GM12878 (cell line): Measurements from ENCODE around the gene VPS52. TPM values are rescaled to one million over a fixed set of nuclear protein-coding genes. Genes with fewer than 3 reads are reported as not detected.

Source experiments
- BACH1 ChIP-seq: fragments of 450-650 bp; IDR thresholded peaks from 2 replicates; pipeline ENCODE4 v1.6.1; 2017; ENCODE audit warnings: mild to moderate bottlenecking, borderline replicate concordance
- BCL11A ChIP-seq: IDR thresholded peaks from 2 replicates; pipeline ENCODE4 v1.6.1; 2011; ENCODE audit warnings: low read depth, low read length
- BHLHE40 ChIP-seq, 2 experiments: fragments of 450-650 bp in 1 of 2; IDR thresholded peaks; 2 replicates each; pipeline ENCODE4 v1.6.1; 2011 to 2017; ENCODE audit warnings: low read depth in 2 of 2, borderline replicate concordance in 1 of 2, improper control_type of control experiment in 1 of 2, low read length in 1 of 2, mild to moderate bottlenecking in 1 of 2
- BRCA1 ChIP-seq: IDR thresholded peaks from 2 replicates; pipeline ENCODE4 v1.6.1; 2011; ENCODE audit warnings: low read depth, low read length, improper control_type of control experiment
- CEBPB ChIP-seq, 2 experiments: fragments of 150-350 bp in 1 of 2; IDR thresholded peaks; 2 replicates each; pipeline ENCODE4 v1.6.1; 2012 to 2014; ENCODE audit warnings: low read depth in 2 of 2, low read length in 2 of 2, borderline replicate concordance in 1 of 2, inconsistent platforms in 1 of 2
- EGR1 ChIP-seq, 2 experiments: IDR thresholded peaks; 1 replicate in 1 of 2; 2 replicates in 1 of 2; pipeline ENCODE4 v1.6.1; 2011 to 2012; ENCODE audit warnings: low read depth in 2 of 2, low read length in 2 of 2, borderline replicate concordance in 1 of 2, mild to moderate bottlenecking in 1 of 2, moderate library complexity in 1 of 2
- EP300 ChIP-seq, 2 experiments: fragments of 150-350 bp in 1 of 2; IDR thresholded peaks; 2 replicates each; pipeline ENCODE4 v1.6.1; 2011 to 2012; ENCODE audit warnings: low read depth in 2 of 2, low read length in 2 of 2, borderline replicate concordance in 1 of 2, improper control_type of control experiment in 1 of 2, inconsistent platforms in 1 of 2; ENCODE audit not compliant: control insufficient read depth in 1 of 2
- FOXK2 ChIP-seq: fragments of 450-650 bp; IDR thresholded peaks from 2 replicates; pipeline ENCODE4 v1.6.1; 2017; ENCODE audit warnings: mild to moderate bottlenecking, moderate library complexity
- GABPA ChIP-seq: IDR thresholded peaks from 2 replicates; pipeline ENCODE4 v1.6.1; 2014; ENCODE audit warnings: antibody characterized with exemption, low read depth, mild to moderate bottlenecking, inconsistent platforms
- GATAD2B ChIP-seq: fragments of 450-650 bp; conservative IDR thresholded peaks from 2 replicates; pipeline ENCODE4 v1.6.1; 2017; ENCODE audit warnings: low read depth, mild to moderate bottlenecking, moderate library complexity
- JUND ChIP-seq: IDR thresholded peaks from 2 replicates; pipeline ENCODE4 v1.6.1; 2012; ENCODE audit warnings: low read depth, mild to moderate bottlenecking, low read length, improper control_type of control experiment, moderate library complexity
- KAT2A ChIP-seq: conservative IDR thresholded peaks from 2 replicates; pipeline ENCODE4 v1.6.1; 2011; ENCODE audit warnings: low read depth, low read length; ENCODE audit not compliant: control insufficient read depth
- LARP7 ChIP-seq: fragments of 450-650 bp; IDR thresholded peaks from 2 replicates; pipeline ENCODE4 v1.6.1; 2017; ENCODE audit warnings: mild to moderate bottlenecking
- MEF2A ChIP-seq: IDR thresholded peaks from 2 replicates; pipeline ENCODE4 v1.6.1; 2011; ENCODE audit warnings: low read depth, mild to moderate bottlenecking, low read length, moderate library complexity; ENCODE audit not compliant: insufficient read depth
- MTA3 ChIP-seq: IDR thresholded peaks from 2 replicates; pipeline ENCODE4 v1.6.1; 2012; ENCODE audit warnings: low read length, inconsistent platforms, borderline replicate concordance
- MYC ChIP-seq: IDR thresholded peaks from 2 replicates; pipeline ENCODE4 v1.6.1; 2011; ENCODE audit warnings: mild to moderate bottlenecking, low read length, moderate library complexity, inconsistent platforms; ENCODE audit not compliant: insufficient read depth, insufficient replicate concordance, insufficient read length, severe bottlenecking
- NBN ChIP-seq: fragments of 450-650 bp; IDR thresholded peaks from 2 replicates; pipeline ENCODE4 v1.6.1; 2016
- NFYA ChIP-seq: IDR thresholded peaks from 2 replicates; pipeline ENCODE4 v1.6.1; 2011; ENCODE audit warnings: low read depth, mild to moderate bottlenecking, low read length, improper control_type of control experiment, borderline replicate concordance
- RBBP5 ChIP-seq: fragments of 200-600 bp; sonication (generic); conservative IDR thresholded peaks from 2 replicates; pipeline ENCODE4 v1.6.1; 2016
- SMAD1 ChIP-seq: fragments of 450-650 bp; IDR thresholded peaks from 2 replicates; pipeline ENCODE4 v1.6.1; 2018; ENCODE audit warnings: mild to moderate bottlenecking, low read depth; ENCODE audit not compliant: partially characterized antibody
- SMAD5 ChIP-seq: IDR thresholded peaks from 2 replicates; pipeline ENCODE4 v1.6.1; 2016; ENCODE audit warnings: antibody characterized with exemption, low read depth
- SP1 ChIP-seq: IDR thresholded peaks from one replicate; pipeline ENCODE4 v1.6.1; 2011; ENCODE audit warnings: low read depth, low read length
- SPI1 ChIP-seq: IDR thresholded peaks from 2 replicates; pipeline ENCODE4 v1.6.1; 2011; ENCODE audit warnings: low read depth, mild to moderate bottlenecking, low read length, moderate library complexity, borderline replicate concordance; ENCODE audit not compliant: insufficient read depth
- WRNIP1 ChIP-seq: IDR thresholded peaks from 2 replicates; pipeline ENCODE4 v1.6.1; 2011; ENCODE audit warnings: low read depth, low read length, improper control_type of control experiment, borderline replicate concordance
- YY1 ChIP-seq: IDR thresholded peaks from 2 replicates; pipeline ENCODE4 v1.6.1; 2011; ENCODE audit warnings: low read depth, mild to moderate bottlenecking, low read length
- ZNF24 ChIP-seq: fragments of 450-650 bp; IDR thresholded peaks from 2 replicates; pipeline ENCODE4 v1.6.1; 2017; ENCODE audit warnings: antibody characterized with exemption, mild to moderate bottlenecking
- ZNF384 ChIP-seq: IDR thresholded peaks from 2 replicates; pipeline ENCODE4 v1.6.1; 2012; ENCODE audit warnings: low read depth, mild to moderate bottlenecking, low read length, improper control_type of control experiment, borderline replicate concordance
- ZNF622 ChIP-seq: fragments of 450-650 bp; IDR thresholded peaks from 2 replicates; pipeline ENCODE4 v1.6.1; 2017; ENCODE audit warnings: mild to moderate bottlenecking, inconsistent platforms
- polyA plus RNA-seq, 11 experiments: library from polyadenylated mRNA; depleted of rRNA in 4 of 11; unstranded in 6 of 11; stranded (reverse) in 5 of 11; fragments of >200 nt; fragmentation: Nextera tagmentation in 4 of 11; fragmentation: Illumina TruSeq in 1 of 11; extraction: Ambion mirVana in 4 of 11; extraction: Trizol in 1 of 11; gene quantifications; 1 replicate in 1 of 11; 2 replicates in 10 of 11; pipeline versions ENCODE4 v1.2.1 to v1.2.3, GENCODE V29; 2011 to 2016; ENCODE audit warnings: inconsistent platforms in 2 of 11, missing spikeins in 2 of 11, low read depth in 1 of 11
- total RNA-seq, 4 experiments: library from RNA; depleted of rRNA in 3 of 4; stranded (reverse); fragments of >200 nt in 3 of 4; fragmentation: Illumina TruSeq in 1 of 4; extraction: Trizol in 1 of 4; gene quantifications; 2 replicates each; pipeline versions ENCODE4 v1.2.1 to v1.2.3, GENCODE V29; 2013 to 2021
- TF ChIP-seq, protein P1 (sequence below): fragments of 450-650 bp; IDR thresholded peaks from 2 replicates; pipeline ENCODE4 v1.6.1; 2014; ENCODE audit warnings: mild to moderate bottlenecking
- TF ChIP-seq, protein P2 (sequence below): fragments of 150-350 bp; IDR thresholded peaks from 2 replicates; pipeline ENCODE4 v1.6.1; 2014; ENCODE audit warnings: mild to moderate bottlenecking, low read depth, low read length

Gene VPS52
- total and polyA plus RNA-seq, 10 of the 15 experiments (the other 5 are each of a cell fraction or from before 2014, with no cell fraction given): 11.3 to 52.7 (median 36.7) TPM

DNA sequence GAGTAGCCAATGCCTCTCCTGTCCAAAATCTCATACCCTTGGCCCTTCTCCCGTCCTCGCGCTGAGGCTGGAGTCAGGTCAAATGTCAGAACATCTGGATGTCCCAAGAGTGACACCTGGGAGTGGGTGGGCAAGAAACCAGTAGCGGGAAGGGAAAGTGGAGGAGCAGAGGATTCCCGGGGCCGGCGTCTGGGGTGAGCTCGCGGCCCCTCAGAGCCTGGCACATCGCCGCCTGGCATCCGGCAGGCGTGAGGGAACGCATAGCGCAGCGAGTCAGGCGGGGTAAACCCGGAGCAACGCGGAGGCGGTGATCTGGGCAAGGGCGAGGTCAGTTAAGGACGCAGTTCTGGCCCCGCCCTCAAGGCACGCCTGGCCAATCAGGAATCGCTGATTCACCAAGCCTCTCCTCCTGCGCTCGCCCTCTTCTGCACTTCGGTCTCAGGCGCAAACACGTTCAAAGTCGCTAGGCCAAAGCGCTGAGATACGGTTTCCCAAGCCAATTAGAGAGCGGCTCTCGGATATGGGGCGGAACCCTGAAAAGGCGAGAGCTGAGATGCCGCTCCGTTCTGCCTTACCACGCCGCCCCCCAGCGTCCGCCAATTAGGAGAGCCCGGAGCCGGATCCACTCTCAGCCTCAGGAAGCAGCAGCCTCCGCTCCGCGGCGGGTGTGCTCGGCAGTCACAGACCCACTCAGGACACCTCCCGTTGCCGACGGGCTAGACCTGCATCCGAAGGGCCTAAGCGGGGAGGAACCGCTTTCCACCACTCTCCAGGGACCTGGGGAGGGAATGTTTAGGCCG, 22.5 kb downstream of the VPS52 start (continued):
- TF ChIP-seq EP300 (IDR thresholded peaks at IDR 0.05; ENCODE audit: borderline replicate concordance in 1 of 2, control insufficient read depth in 1 of 2, low read depth in 2 of 2, low read length in 2 of 2) (0 out of 4 replicates have a peak, but pooled peaks of 1 of the 2 experiments have one; percentile 23), NFYA (peak; percentile 6; the same call in 1 of the 2 replicates), GATAD2B (0 out of 2 replicates have a peak, but pooled peaks have one; percentile 44), EGR1 (IDR thresholded peaks at IDR 0.05; ENCODE audit: borderline replicate concordance in 1 of 2, low read depth in 2 of 2, low read length in 2 of 2) (peak in 1 of 2 experiments; percentile 83; a peak in 2 of 3 replicates), ZNF622 (no peak), SMAD1 (peak; percentile 20), FOXK2 (no peak), MEF2A (no peak), BACH1 (peak; percentile 69; the same call in 1 of the 2 replicates), GABPA (peak; percentile 70; the same call in 1 of the 2 replicates), BCL11A (no peak), ZNF24 (no peak), LARP7 (no peak; the same call in 1 of the 2 replicates), CEBPB (IDR thresholded peaks at IDR 0.05; ENCODE audit: borderline replicate concordance in 1 of 2, low read depth in 2 of 2, low read length in 2 of 2) (no peak), BRCA1 (no peak), KAT2A (no peak), SPI1 (0 out of 2 replicates have a peak, but pooled peaks have one; percentile 16), SP1 (peak; percentile 87), NBN (no peak), ZNF384 (no peak), JUND (no peak), MTA3 (no peak), YY1 (0 out of 2 replicates have a peak, but pooled peaks have one; percentile 7), RBBP5 (no peak), SMAD5 (peak; percentile 78; the same call in 1 of the 2 replicates), MYC (peak; percentile 27), WRNIP1 (no peak), BHLHE40 (IDR thresholded peaks at IDR 0.05; ENCODE audit: borderline replicate concordance in 1 of 2, low read depth in 2 of 2, low read length in 1 of 2) (peak; percentile 6 to 59; a peak in 1 of 4 replicates)
- TF ChIP-seq, protein P1, sequence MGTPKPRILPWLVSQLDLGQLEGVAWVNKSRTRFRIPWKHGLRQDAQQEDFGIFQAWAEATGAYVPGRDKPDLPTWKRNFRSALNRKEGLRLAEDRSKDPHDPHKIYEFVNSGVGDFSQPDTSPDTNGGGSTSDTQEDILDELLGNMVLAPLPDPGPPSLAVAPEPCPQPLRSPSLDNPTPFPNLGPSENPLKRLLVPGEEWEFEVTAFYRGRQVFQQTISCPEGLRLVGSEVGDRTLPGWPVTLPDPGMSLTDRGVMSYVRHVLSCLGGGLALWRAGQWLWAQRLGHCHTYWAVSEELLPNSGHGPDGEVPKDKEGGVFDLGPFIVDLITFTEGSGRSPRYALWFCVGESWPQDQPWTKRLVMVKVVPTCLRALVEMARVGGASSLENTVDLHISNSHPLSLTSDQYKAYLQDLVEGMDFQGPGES: peak; percentile 83
- TF ChIP-seq, protein P2, sequence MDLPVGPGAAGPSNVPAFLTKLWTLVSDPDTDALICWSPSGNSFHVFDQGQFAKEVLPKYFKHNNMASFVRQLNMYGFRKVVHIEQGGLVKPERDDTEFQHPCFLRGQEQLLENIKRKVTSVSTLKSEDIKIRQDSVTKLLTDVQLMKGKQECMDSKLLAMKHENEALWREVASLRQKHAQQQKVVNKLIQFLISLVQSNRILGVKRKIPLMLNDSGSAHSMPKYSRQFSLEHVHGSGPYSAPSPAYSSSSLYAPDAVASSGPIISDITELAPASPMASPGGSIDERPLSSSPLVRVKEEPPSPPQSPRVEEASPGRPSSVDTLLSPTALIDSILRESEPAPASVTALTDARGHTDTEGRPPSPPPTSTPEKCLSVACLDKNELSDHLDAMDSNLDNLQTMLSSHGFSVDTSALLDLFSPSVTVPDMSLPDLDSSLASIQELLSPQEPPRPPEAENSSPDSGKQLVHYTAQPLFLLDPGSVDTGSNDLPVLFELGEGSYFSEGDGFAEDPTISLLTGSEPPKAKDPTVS: no peak
